HG03457 (cell line): Measurements from ENCODE around the gene SHISA7.
"Not testable (repeated sequence)": the region's sequence is repeated elsewhere in the genome, so short reads cannot be mapped to it uniquely, and the experiment has no call there.

Experiments
- ATAC-seq: cut with Tn5 transposase; IDR thresholded peaks from one replicate; pipeline ENCODE4 v1.9.1; 2021; ENCODE audit warnings: moderate number of reproducible peaks; ENCODE audit not compliant: unreplicated experiment

SHISA7 gene

GRCh38 chr19:55448175-55448490, 5.0 kb upstream of the SHISA7 start:
- not testable (repeated sequence) for ATAC-seq

- no peak for ATAC-seq
Observed at GRCh38 chr19:55447421-55448174, 4.5 kb upstream of the SHISA7 start.

GRCh38 chr19:55446060-55446459, 3.0 kb upstream of the SHISA7 start:
- ATAC-seq = no peak

- no peak for ATAC-seq
Observed at GRCh38 chr19:55444646-55445045, 1.5 kb upstream of the SHISA7 start.

- ATAC-seq = no peak
Observed at GRCh38 chr19:55443824-55444480, 852 bp upstream of the SHISA7 start.

- no peak for ATAC-seq
Observed at GRCh38 chr19:55442372-55442961, 633 bp downstream of the SHISA7 start.

GRCh38 chr19:55441692-55442321, 1.3 kb downstream of the SHISA7 start:
- ATAC-seq = no peak

GRCh38 chr19:55441319-55441691, 1.8 kb downstream of the SHISA7 start:
- no peak for ATAC-seq

GRCh38 chr19:55440411-55441105, 2.5 kb downstream of the SHISA7 start:
- no peak for ATAC-seq

- no peak for ATAC-seq
Observed at GRCh38 chr19:55439052-55439451, 4.0 kb downstream of the SHISA7 start.

GRCh38 chr19:55437410-55437809, 5.7 kb downstream of the SHISA7 start:
- ATAC-seq = no peak

GRCh38 chr19:55436847-55437246, 6.3 kb downstream of the SHISA7 start:
- ATAC-seq = no peak

- ATAC-seq = no peak
Observed at GRCh38 chr19:55435020-55435419, 8.1 kb downstream of the SHISA7 start.

- ATAC-seq = no peak
Observed at GRCh38 chr19:55434356-55434919, 8.7 kb downstream of the SHISA7 start.

GRCh38 chr19:55433292-55433691, 9.8 kb downstream of the SHISA7 start:
- no peak for ATAC-seq

- ATAC-seq = no peak
Observed at GRCh38 chr19:55432241-55432959, 10.7 kb downstream of the SHISA7 start.

- ATAC-seq = no peak
Observed at GRCh38 chr19:55431183-55431582, 11.9 kb downstream of the SHISA7 start.

- ATAC-seq = no peak
Observed at GRCh38 chr19:55426042-55426441, 17.1 kb downstream of the SHISA7 start.

- no peak for ATAC-seq
Observed at GRCh38 chr19:55424518-55424917, 18.6 kb downstream of the SHISA7 start.

GRCh38 chr19:55423225-55424005, 19.7 kb downstream of the SHISA7 start:
- ATAC-seq = no peak
